Measurements from ENCODE around the gene C1orf216. TPM values are rescaled to one million over a fixed set of nuclear protein-coding genes. Genes with fewer than 3 reads are reported as not detected.

Gene C1orf216
- total RNA-seq, 1 donor from 2014 or later: 14.3 TPM

GRCh38 chr1:35666216-35666615 is 52.5 kb downstream of the C1orf216 start:
- no peak overlapping the region for H3K4me3 ChIP-seq
- no peak for ATAC-seq
- intact Hi-C loops (cut with DNase I): no loop called here
- no peaks in the 10 kb centered on the region for H3K9me3 ChIP-seq
- no peak overlapping the region for H3K27ac ChIP-seq
- DNase-seq: no peak
- no peaks in the 10 kb centered on the region for H3K4me1 ChIP-seq
- H3K36me3 ChIP-seq: no peaks in the 10 kb centered on the region
- no peak for TF ChIP-seq CTCF (IDR thresholded peaks at IDR 0.05)
- peaks cover 11% of the 10 kb centered on the region for H3K27me3 ChIP-seq (ENCODE audit: low read depth)

Other genes starting within 250 kb of the C1orf216 start
- gene KIAA0319L, start 161.5 kb downstream of the C1orf216 start, total RNA-seq: 79.6 TPM
- 20.2 TPM for gene NCDN, start 161.1 kb downstream of the C1orf216 start, total RNA-seq
- 2.2 TPM for gene TFAP2E, start 145.6 kb downstream of the C1orf216 start, total RNA-seq
- gene PSMB2, start 77.4 kb downstream of the C1orf216 start, total RNA-seq: 44.9 TPM
- 1.3 TPM for gene CLSPN, start 51.1 kb upstream of the C1orf216 start, total RNA-seq
- gene AGO4, start 89.1 kb upstream of the C1orf216 start, total RNA-seq: 32.9 TPM
- 26.9 TPM for gene AGO1, start 164.3 kb upstream of the C1orf216 start, total RNA-seq
- 33.9 TPM for gene AGO3, start 212.2 kb upstream of the C1orf216 start, total RNA-seq